CD4-positive, alpha-beta T cell treated with Interleukin-17A for 4 hours (primary cell): Measurements from ENCODE around the gene AGBL4.

Experiments
- DNase-seq: peaks from one replicate; pipeline ENCODE4 v3.0.0-alpha.2; 2020; ENCODE audit warnings: mixed read lengths

AGBL4 gene

DNA sequence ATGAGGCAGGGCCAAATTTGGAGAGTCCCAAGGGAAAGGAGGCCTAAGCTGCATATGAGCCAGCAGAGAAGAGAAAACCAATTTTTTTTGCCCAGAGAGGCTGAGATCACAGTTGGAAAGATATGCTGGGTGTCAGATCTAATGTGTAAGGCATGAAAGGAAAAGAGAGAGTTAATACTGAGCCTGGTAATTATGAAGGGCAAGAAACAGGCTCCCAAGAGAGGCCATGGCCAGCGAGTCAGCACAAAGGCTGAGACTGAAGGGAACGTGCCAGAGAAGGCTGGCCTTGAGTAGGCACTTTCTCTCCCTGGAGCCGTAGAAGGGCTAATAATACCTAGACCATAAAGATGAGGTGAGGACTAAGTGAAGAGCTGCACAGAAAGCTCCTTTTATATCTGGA, 1215.3 kb downstream of the AGBL4 start:
- DNase-seq = no peak

DNA sequence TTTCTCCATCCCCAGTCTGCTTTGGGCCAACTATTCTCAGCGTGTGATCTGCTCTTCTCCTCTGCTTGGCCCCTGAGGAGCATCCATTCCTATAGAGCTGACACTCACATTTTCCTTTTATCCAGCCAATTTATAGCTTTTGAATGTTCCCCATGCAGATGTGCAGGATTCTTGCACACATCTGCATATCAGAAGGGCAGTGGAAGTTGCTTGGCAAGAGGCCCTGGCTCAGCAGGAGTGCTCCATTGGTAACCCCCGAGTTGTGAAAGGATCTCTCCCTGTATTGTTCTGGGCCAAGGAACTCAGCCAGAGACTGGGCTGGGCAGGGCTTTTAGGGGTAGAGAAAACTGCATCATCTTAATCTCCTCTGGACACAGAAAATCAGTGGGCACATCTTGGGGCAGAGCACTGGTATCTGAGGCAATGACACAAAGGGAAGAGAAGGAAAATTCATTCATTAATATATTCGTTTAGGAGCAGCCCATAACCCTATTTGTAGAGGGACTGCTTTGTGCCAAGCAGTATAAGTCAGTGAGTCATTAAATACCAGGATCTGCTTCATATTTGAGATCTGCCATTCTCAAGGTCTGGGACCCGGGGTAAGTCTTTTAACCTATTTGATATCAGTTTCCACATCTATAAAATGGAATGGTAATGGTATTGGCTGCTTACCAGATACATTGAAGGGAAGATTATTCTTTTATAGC, 1216.0 kb downstream of the AGBL4 start:
- no peak for DNase-seq

DNA sequence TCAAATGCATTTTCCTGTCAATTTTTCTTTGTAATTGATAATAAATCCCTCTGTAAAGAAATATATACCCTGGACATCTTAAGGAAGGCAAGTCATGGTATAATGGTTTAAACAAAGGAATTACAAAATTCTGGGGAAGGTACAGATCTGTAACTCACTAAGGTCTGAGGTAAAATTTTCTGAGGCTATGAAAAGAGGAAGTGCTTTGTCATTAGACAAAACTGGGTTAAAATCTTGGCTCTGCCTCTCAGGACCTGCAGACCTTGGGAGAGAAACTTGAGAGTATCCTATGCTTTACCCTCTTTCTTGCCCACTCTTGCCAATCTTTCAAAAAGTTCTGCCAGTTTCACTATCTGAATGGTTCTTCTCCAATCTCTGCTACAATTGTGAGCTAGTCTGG, 1220.3 kb downstream of the AGBL4 start:
- DNase-seq = no peak

DNA sequence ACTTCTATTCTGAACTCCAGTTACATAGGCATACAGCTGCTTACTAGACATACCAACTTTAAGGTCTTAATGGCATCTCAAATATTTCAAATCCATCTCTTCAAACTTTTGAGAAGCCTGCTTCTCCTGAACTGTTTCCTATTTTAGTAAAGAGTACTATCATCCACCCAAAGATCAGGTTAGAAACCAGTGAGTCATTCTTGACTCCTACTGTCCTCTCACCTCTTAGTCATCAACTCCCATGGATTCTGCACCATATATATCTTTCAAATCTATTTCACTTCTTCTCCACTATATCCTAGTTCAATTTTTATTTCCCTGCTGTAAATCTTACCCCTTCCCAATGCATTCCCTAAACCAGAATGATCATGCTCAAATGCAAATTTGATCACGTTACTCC, 1228.9 kb downstream of the AGBL4 start:
- DNase-seq = no peak

DNA sequence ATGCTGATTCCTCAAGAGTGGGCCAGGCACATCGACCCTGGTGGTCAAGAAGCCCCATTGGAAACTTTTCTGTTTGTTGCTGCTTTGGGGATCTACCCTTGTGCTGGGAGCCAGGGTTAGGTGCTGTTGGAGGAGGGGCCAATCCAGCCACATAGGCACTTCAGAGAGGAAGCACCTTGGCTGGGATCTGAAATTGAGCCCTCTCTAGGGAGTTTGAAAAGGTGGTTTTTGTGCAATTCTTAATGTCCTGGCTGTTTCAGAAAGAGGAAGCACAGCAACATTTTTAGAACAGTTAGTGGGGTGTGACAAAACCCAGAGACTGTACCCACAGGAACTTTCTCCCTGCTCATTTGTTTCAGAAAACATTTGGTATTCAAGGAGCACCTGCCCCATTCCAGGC, 1229.9 kb downstream of the AGBL4 start:
- DNase-seq = no peak

DNA sequence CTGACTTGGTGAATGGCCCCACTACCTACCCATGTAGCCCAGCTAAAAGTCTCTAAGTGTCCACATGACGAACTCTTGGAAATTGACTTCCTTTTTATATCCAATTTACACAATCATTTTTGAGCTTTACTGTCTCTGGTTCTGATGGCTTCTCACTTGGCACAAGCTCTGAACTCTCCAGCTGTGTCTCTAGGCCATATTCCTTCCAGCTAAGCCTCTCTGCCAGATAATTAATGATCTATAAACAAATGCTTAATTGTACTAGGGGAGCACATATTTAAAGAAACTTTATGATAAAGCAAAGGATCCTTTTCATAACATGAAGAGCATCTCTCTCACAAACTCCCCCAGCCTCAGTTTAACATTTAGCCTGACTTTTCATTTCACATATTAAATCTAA, 1230.8 kb downstream of the AGBL4 start:
- DNase-seq = no peak

DNA sequence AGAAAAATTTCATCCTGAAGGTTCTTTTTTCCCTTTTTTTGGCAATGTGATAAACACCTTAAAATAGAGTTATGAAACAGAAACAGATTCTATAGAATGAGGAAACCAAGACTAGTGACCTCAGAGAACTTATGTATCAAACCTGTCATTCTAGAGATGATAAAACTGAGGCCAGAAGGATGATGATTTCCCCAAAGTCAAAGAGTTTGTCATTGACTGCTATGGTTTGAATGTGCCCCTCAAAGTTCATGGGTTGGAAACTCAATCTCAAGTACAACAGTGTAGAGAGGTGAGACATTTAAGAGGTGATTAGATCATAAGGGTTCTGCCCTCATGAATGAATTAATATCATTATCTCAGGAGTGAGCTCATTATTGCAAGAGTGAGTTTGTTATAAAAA, 1233.4 kb downstream of the AGBL4 start:
- no peak for DNase-seq

DNA sequence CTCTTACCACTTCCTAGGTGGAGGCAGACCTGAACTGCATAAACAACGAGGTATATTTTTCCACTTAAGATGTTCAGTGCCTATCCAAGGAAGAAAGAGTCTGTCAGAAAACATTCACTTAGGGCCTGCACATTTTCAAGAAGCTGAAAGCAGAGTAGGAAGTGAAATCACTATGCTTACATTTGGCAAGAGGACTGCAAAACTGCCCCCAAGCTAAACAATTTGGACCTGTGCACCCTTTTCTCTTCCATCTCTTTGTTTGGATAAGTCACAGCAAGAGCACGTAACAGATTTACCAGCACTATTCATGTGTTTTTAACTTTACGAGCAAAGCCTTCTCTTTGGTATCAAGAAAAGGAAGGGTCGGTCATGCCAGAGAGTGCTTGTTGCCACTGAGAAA, 1233.9 kb downstream of the AGBL4 start:
- no peak for DNase-seq

DNA sequence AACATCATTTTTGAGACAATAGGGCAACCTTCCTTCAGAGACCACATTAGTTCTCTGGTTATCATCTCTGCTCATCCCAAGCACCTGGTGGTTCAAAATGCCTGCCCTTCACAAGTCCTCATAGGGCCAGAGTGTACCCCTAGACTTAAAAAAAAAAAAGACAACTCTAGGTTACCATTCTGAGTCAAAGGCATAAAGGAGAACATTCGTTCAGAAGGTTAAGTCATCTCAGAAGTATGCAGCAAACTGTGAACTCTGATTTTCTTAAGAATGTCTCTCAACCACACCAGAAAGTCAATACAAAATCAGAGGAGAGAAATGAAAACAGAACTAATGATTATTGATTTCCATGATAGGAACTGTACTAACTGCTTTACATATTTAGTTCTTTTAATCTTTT, 1237.9 kb downstream of the AGBL4 start:
- no peak for DNase-seq

DNA sequence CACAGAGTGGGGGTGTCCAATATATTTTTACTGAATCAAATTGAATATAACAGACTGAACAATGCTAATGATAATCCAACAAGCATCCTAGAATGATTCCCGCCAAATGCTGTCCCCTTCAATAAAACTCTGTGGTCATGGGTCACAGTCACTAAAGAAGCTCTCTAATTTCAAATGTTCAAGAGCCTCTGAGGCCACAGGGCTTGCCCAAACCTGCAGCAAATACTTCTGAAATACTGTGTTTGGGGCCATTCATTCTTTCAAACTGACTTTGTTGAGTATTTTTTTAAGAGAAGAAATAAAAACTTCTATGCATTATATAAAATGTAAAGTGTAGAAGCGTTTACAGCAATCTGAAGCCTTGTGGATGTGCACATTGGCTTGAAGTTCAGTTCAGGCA, 1239.5 kb downstream of the AGBL4 start:
- no peak for DNase-seq

DNA sequence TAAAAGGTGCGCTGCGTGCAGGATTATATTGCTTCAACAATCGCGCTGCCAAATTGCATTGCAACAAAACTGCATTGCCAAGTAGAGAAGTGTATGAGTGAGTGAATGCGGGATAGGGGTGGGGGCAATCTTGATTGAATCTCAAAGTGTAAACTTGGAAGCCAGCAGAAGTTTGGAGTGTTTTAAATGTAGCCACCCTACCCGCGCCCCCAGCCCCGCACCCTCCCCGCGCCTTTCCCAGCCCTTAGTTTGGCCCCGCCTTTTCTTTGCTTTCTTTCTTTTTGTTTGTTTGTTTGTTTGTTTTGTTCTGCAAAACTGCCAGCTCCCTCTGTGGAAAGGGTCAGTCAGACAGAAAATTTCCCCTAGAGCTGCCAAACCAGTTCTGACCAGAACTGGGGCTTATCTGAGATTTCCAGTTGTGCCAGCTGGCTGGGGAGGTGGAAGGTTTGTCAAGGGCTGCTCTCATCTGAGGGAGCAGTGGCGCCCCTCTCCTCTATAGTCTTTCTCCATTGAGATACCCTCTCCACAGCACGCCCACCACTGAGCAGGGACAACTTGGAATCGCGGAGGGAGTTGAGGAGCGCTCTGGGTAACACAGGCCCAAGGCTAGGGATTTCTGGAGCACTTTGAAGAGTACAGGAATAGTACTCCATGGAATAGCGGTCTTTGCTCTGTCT, 1246.4 kb downstream of the AGBL4 start:
- no peak for DNase-seq

DNA sequence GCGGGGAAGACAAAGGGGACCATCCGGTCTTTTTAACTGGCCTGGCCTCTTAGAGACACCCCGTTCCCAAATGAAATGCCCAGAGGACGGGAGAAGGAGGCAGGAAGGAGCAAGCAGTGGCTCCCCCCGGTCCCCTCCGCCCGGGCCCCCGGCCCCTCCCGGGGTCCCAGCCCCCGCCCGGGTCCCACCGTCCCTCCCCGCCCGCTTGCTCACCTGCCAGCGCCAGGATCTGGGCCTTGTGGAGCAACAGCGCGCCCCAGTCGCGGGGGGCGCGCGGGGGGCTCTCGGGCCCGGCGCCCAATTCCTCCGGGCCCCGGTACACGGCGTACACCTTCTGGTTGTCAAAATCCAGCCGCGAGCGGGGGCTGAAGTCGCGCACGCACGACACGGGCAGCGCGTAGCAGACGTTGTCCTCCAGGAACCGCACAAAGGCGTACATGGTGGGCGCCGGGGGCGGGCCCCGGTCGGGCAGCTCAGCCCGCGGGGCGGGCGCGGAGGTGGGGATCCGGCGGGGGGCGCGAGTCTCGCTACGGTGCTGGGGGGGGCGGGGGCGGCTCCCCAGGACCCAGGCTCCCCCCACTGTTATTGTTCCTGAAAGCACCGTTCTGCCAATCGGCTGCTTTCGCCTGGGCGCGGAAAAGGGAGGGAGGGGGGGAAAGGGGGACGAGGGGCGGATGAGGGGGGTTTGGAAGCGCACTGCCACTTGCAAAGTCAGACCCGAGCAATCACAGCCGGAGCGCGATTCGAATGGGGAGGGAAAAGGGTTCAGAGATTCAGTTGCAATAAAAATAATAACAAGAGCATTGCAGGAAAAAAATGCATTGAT, 1247.1 kb downstream of the AGBL4 start, which contains the start of gene BEND5:
Gene BEND5, minus strand, starts transcription at position 499 of the 826 bp plus-strand sequence. Its CDS starts 60 bp downstream, at position 439.
- DNase-seq = peak; percentile 75

DNA sequence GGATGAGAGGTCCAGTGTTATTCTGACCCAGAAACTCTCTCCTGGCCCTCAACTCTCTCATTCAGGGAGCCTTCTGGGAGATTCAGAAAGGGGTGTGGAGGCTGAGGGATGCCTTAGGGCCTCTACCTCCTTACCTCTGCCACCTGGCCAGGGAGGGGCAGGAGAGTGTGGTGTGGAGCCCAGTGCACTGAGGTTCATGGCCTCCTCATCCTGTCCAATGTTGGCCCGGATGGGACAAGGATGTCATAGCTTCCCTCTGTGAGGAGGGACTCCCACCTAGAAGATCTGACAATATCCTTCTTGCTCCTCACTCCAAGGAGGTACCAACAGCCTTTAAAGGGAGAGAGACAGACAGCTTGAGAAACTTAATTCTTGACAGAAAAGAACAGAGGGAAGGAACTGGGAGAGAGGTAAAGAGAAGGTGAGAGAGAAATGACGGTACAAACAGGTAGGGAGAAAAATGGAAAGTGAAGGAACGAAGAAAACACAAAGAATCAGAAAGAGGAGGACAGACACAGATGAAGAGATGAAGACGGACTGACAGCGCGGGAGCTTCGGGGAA, 1247.8 kb downstream of the AGBL4 start:
- no peak for DNase-seq

DNA sequence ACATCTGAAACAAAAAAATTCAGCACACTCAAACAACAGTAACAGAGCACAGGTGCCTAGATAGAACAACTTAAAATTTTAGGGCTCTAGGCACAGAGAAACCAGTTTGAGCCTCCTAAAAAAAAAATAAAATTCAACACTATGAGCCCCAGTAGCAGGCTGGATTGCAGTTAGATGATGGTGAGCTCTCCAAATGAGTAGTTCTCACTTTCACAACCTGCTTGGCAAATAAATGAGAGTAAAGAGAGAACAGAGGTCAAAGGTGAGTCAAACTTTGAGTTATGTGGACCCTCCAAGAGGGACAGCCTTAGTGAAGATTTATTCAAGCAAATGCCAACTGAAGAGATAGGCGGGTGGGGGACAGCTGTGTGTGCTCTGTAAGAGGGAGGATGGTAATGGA, 1250.6 kb downstream of the AGBL4 start:
- DNase-seq = no peak

DNA sequence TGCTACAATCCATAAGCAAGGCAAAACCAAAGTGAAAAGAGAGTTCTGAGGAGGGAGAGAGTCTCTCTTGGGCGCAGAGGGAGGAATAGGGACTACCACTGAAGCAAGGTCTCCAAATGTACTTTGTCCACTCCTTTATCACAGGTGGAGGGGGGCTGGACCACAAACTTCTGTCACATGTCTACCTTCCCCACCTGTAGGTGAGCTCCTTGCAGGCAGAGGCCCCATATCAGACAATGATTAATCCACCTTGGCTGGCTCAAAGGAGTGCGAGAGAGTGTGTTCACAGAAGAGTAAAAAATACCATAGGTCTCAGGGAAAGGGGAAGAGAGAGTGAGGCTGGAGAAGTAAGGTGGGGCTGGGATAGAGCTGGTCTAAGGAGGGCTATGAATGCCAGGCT, 1251.5 kb downstream of the AGBL4 start:
- DNase-seq = no peak

DNA sequence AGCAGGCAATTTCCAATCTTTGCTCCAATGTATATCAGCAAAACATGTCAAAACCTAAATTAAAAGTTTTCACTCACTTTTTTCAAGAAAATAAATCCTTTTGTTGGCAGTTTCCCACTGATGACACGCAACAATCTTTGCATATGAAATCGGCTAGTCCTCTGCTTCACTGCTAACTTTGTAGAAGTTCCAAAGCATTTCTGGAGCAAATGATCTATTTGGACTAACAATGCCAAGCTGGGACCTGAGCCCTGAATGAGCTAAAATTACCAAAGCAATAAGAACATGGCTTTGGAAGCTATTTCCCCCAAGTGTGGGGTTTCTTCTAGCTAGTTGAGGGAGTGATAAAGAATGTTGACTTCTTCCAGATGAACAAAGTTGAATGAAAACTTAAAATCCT, 1252.2 kb downstream of the AGBL4 start:
- no peak for DNase-seq

DNA sequence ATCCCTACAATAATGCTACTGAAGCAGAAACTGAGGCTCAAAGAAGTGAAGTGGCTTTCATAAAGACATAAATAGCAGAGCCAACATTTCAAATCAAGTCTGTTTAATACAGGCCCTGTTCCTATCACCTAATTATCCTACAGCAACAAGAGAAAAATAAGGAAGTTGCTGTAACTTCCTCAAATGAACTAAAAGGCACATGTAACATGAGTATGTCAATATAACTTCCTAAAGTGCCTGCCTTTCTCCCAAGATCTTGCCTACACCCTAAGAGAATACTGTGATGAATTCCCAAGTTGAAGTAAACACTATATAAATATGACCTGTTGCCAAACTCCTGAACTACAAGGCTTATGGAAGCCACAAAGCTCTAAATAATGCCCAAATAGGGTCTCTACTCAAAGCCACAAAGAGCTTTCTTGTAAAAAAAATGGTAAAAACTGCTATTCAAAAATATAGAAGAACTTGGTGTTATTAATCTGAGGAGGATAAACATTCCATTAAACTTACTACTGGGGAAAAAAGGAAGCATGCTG, 1255.7 kb downstream of the AGBL4 start:
- no peak for DNase-seq

DNA sequence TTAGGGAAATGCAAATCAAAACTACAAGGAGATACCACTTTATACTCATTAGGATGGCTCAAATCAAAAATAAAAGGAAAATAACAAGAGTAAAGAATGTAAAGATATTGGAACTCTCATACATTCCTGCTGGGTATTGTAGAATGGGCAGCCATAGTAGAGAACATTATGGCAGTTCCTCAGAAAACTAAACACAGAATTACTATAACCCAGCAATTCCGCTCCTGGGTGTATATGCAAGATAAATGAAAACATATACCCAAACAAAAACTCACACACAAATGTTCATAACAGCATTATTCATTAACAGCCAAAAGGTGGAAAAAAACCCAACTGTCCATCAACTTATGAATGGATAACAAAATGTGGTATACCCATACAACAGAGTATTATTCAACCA, 1258.4 kb downstream of the AGBL4 start:
- no peak for DNase-seq

DNA sequence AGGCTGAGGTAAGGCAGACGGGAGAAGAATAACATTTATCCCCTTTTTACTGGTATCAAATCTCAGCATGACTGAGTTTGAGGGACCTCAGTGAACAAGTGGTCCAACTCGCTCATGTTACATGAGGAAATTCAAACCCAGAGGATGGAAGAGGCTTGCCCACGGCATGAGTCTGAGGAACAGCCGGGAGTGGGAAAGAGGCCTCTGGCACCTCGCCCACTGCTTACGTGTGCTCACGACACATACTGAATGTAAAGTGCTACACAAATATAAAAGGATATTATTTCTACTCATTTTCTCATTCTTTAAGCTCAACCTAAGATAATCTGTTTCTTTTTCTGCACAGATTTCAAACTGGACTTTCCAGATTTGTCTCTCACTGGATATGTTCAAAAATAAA, 1261.8 kb downstream of the AGBL4 start:
- no peak for DNase-seq

DNA sequence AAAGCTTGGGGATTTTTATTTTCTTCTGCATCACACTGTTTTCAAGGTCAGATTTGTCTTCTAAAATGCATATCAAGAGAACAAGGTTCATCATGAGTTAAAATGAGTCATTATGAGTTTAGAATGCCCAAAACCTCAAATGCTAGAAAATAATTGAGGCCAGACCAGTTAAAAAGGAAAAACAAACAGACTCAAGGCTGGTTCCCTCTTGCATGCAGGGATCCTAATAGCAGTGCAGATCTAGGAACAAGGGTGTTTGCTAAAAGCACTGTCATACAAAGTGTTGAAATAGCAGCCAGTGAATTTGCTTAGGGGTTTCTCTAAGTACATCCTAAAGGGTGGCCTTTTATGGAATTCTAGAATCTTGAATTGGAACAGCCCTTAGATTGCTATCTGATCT, 1262.3 kb downstream of the AGBL4 start:
- no peak for DNase-seq

DNA sequence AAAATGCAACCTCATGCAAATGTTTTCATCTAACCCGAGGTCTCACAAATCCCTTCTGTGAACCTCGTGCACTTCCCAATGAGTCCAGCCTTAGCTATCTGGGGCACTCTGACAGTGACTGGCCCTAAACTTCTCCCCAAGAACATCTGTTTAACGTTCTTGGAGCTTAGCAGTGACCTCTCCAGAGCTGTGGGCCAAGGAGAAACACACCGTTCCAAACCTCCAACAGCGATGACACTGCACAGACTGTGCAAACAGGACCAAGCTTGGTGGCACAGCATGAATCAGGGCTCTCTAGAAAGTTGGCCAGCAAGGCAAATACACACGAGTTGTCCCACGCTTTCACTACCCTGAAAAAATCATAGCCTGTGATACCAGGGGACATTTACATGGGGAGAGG, 1262.9 kb downstream of the AGBL4 start:
- DNase-seq = no peak

DNA sequence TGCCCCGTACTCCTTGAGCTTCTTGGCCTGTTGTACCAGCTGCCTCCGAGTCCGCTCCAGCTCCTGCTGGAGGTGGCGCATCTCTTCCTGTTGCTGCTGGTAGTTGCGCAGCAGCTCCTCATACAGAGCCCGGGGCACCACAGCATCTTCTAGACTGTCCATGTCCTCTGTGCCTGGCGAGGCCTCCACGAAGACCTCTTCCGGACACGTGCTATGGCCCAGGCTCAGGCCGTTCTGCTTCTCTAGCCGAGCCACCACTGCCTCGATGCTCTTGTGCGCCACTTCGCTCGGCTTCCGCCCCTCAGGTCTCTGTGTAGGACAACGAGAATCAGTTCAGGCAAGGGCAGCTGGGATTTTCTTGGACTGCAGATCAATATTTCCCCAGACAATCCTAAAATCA, 1264.8 kb downstream of the AGBL4 start:
- no peak for DNase-seq

DNA sequence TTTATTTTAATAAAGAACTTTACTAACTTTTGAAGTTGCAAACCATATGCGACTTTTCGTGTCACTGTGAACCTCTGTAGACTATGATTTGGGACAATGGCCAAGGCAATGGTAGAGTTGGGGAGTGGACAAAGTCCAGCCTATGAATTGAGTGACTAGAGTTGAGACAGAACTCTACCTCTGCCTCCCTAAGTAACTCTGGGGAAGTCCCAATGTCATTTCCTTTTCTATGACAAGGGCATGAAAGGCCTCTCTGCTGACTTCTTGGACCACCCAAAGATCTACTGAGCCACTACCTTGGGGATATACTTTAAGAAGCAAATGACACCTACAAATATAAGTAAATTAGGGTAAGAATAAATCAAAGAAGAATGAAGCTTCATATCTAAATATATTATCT, 1266.4 kb downstream of the AGBL4 start:
- DNase-seq = no peak
